GM19395 (cell line): ENCODE measurements around the gene CYFIP2.
"Not testable (repeated sequence)": the region's sequence is repeated elsewhere in the genome, so short reads cannot be mapped to it uniquely, and the experiment has no call there.

ENCODE experiments used
- ATAC-seq: cut with Tn5 transposase; IDR thresholded peaks from one replicate; pipeline ENCODE4 v1.9.1; 2021; ENCODE audit warnings: mild to moderate bottlenecking, moderate library complexity; ENCODE audit not compliant: unreplicated experiment

Gene CYFIP2

GRCh38 chr5:157265714-157266285 is at the start of gene CYFIP2:
Gene CYFIP2 (plus strand): TSS chr5:157266123. CDS start chr5:157285362, 19,239 bp downstream.
- peak; percentile 79 for ATAC-seq

DNA sequence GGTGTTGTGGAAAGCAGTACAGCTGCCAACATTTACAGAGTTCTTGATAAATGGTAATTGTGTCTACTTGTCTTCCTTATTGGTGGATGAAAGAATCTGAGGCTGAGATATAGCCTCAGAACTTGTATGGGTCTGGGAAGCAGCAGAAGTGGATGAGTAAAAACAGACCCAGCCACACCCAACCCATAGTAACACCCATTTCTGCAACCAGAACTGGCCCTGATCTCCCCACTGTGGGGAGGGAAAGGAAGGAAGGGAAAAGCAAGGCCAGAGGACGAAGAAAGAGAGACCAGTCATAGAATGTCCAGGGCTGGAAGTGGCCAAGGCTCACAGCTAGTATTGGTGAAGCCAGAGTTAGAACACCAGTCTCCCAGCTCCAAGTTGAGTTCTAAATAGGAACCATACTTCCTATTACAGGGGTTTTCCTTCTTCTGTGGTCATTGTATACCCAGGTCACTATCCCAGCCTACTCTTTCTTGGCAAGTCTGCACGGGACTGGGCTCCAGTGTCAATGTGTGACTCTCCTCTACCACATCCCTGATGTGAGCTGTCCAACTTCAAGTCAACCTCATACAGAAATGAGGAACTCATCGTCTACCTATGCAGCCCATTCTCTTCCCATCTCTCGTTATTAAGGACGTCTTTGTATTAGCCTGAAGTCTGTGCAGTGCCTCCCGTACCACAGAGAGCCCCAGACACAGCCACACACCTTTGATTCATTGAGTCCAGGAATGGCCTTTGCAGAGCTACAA is 49.4 kb upstream of the CYFIP2 start:
- no peak for ATAC-seq

DNA sequence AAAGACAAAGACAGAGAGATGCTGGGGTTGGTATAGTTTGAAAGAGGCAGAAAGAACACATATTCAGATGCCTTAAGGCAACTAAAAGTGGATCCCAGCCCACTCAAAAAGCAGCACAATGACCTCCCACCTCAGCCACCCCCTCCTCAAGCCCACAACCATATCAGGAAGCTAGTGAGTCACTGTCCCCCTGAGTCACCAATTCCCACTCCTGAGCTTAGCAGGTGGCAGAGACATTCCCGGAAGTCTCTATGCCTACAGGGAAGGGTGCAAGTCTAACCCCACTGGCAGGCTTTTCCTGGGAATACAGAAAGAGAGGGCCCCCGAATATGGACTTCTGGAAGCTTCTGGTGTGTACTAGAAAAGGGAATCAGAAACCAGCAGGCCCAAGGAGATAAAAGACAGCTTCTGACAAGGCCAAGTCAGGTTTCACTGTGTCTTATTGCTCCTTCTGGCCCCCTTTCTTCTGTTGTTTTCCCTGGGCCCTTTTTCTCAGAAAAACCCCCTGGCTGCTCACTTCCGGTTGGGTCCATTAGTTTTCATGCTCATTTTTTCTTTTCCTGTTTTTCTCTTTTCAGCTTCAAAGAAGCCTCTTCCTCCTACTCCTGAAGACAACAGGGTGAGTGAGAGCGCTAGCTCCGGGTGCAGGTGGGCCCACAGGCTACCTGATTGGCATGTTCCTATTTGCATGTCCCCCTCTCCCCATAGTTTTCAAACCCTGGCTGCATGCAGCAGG is 48.5 kb upstream of the CYFIP2 start:
- ATAC-seq = no peak

- peak; percentile 74 for ATAC-seq
Measured at GRCh38 chr5:157219491-157220271, 46.2 kb upstream of the CYFIP2 start.

DNA sequence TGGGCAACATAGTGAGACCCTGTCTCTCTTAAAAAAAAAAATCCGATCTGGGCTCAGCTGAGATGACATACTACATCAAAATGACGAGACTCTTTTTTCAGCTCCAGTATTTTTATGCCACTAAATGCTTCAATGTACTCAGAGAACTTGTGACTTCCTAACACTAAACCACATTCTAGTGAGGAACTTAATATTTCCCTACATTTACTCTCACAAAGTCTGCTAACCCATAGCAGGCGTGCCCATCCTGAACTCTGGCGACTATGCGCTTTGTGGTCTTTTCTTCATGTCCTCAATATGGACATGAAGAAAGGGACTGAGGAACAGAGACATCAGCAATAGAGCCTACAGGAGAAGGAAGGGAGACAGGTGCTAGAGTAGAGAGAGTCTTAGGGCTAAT is 44.0 kb upstream of the CYFIP2 start:
- ATAC-seq = no peak

GRCh38 chr5:157222506-157223230 is 43.3 kb upstream of the CYFIP2 start:
- ATAC-seq = no peak

DNA sequence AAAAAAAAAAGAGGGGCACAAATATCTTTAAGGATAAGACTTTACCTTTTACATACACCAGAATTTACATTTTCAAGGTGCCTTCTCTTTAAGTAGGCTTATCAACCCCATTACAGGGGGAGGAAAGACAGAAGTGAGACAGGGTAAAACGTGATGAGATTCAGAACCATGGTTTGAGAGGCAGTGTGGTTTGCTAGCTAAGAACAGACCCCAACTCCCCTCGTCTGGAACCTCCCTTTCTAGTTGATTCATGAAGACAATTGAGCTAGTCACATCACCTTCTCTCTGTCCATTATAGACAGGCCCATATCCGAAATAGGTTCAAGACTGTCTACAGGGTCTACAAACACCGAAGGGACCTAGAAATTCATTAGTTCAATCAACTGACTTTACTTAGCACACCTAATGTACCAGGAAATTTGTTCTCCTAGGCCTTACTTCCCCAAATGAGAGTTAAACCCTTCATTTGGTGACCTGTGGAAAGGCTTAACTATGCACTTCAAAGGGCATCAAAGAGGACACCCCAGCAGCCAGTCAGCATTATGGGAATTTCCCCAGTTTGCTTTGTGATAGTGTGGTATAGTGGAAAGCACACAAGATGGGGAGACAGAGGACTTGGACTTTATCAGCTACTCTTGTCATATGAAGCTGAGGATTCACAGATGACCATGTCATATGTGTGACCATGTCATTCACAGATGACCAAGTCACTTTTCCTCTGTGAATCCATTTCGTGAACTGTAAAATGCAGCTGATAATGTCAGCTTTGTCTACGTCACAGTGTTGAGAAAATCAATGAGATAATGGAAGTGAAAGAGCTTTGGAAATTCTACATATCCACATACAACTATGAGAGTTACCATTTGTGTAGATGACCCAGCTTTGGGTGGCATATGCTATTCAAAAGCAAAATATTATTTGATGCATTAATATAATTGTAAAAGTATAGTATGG is 40.2 kb upstream of the CYFIP2 start:
- ATAC-seq = no peak

DNA sequence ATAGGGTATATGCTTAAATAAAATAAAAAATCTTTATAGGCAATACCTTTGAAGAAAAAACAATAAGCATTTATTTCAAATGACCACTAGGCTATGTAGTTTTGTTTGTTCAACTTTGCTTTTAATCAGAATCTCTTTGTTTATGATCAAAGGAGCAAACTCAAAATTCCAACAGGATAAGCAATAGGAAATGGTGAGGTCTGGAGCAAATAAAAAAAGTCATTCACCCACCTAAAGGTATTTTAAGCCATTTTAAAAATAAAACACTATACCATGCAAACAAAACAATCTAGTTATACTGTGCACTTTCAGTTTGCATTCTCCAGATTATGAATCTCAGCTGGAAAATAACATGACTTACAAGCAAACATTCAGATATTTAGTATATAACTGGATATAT is 35.3 kb upstream of the CYFIP2 start:
- no peak for ATAC-seq

DNA sequence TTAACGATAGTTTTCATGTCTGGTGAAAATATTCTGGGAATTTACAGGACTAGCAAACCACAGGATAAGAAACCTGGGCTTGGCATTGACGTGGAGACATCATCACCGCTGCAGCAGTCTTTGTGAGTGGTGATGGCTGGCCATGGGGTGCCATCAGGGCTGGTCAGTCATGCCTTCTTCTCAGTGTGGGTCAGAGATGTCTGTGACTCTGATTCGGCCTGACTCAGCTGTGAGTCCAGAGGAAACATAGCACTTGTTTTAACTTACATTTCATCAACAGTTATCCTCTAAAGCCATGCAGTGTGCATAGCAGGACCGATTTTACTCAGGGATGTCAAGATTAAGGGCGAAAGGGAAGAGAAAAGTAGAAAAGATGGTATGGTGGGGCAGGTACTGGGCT is 33.2 kb upstream of the CYFIP2 start:
- no peak for ATAC-seq

- ATAC-seq = no peak
Measured at GRCh38 chr5:157233515-157233914, 32.4 kb upstream of the CYFIP2 start.

DNA sequence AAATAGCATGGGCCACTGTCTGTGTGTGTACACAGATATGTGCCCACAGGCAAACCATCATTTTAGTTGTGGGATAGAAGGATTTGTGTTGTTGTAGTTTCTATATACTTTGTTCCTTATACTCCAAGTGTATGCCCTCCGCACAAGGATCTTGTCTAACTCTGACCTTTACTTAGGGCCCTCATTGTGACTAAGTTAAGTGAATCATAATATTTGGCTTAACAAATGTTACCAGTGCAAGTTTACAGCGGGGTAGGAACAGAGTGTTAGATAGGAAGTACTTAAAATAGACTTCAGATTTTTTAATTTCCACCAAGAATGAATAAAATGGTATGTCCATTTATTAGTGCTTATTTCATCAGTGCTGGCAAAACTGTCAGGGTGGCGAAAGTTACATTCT is 29.5 kb upstream of the CYFIP2 start:
- ATAC-seq = no peak

- no peak for ATAC-seq
Measured at GRCh38 chr5:157241483-157241882, 24.4 kb upstream of the CYFIP2 start.

DNA sequence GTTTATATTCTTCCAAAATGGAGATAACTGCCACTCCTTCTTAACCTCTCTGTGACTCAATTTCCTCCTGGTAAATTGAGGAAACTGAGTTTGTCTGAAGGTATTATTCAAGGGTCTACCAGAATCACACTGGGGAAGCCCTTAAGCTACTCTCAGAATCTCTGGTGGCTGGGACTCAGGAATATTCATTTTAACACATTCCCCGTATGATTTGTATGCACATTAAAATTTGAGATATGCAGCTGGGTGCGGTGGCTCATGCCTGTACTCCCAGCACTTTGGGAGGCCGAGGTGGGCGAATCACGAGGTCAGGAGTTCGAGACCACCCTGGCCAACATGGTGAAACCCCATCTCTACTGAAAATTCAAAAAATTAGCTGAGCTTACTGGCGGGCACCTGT is 21.2 kb upstream of the CYFIP2 start:
- ATAC-seq = not testable (repeated sequence)

- ATAC-seq = no peak
Measured at GRCh38 chr5:157245476-157245875, 20.4 kb upstream of the CYFIP2 start.

GRCh38 chr5:157245886-157246285 is 20.0 kb upstream of the CYFIP2 start:
- no peak for ATAC-seq

DNA sequence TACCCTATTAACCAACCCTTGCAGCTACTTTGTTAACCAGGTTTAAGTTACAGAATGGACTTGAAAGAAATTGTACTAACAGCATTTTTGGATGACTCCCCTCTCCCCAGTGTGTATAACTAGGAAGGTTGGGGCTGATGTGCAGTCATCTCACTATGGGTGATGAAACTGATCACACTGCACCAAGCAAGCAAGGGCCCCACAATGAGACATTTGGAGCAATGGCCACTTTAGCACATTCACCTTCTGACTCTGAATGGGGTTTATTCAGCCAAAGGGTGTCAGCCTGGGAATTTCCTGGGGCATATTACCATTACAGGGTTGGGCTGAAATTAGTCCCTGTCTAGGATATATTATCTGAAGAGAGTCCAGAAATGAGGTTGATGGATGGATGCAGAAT is 18.7 kb upstream of the CYFIP2 start:
- ATAC-seq = no peak

DNA sequence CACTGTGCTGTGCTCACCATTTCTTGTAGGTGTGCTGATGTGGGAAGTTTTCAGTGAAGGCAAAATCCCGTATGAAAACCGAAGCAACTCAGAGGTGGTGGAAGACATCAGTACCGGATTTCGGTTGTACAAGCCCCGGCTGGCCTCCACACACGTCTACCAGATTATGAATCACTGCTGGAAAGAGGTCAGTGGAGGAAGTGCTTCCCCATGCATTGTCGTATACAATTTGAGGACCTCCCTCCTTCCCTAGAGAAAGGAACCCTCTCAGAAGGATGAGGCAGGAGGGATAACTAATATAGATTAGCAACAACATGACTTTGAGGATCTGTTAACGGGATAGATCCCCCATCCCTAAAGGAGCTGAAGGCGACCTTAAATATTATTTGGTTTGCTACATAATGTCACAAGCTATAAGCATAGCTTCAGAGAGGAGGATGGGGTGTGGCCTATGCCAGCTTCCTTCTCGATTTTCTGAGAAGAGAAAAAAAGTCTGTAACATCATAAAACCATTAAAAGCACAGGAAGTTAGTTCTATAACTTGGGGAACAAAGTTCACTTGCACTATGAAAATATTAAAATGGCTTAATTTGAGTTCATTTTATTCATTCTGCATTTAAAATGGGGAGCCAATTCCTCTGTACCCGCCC is 17.0 kb upstream of the CYFIP2 start:
- no peak for ATAC-seq

DNA sequence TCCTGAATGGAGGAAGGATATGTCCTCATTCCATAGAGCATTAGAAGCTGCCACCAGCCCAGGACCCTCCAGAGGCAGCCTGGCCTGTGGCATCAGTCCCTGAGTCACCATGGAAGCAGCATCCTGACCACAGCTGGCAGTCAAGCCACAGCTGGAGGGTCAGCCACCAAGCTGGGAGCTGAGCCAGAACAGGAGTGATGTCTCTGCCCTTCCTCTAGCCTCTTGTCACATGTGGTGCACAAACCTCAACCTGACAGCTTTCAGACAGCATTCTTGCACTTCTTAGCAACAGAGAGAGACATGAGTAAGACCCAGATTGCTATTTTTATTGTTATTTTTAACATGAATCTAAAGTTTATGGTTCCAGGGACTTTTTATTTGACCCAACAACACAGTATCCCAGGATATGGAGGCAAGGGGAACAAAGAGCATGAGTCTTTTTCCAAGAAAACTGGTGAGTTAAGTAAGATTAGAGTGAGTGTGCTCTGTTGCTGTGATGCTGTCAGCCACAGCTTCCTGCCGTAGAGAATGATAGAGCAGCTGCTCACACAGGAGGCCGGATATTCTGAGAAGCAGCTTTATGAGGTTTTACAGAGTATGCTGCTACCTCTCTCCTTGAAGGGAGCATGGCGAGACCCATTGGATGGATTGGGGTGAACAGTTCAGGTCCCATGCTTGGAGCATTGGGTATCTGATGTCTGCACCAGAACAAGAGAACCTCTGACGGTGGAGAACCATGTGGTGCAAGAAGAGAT is 13.0 kb upstream of the CYFIP2 start:
- peak; percentile 97 for ATAC-seq
